ENCODE measurements around the gene RCCD1. TPM values are rescaled to one million over a fixed set of nuclear protein-coding genes. Genes with fewer than 3 reads are reported as not detected.
A peak's percentile ranks its signal among the peaks of the same experiment; 100 is the strongest.

RCCD1 gene
- total and polyA plus RNA-seq, 9 of the 15 experiments (the other 6 are each of a cell fraction or from before 2014, with no cell fraction given) = 11.1 to 51.4 (median 24.7) TPM

- no peak for TF ChIP-seq ZNF318 (IDR thresholded peaks at IDR 0.05; ENCODE audit: borderline replicate concordance in 1 of 2, low read depth in 1 of 2)
- TF ChIP-seq GMEB1 (CRISPR knock-in tag; IDR thresholded peaks at IDR 0.05) = no peak
- TF ChIP-seq CREB3 (tag; conservative IDR thresholded peaks at IDR 0.05; ENCODE audit: low read depth) = 0 out of 2 replicates have a peak, but pooled peaks have one; percentile 13
- no peak for TF ChIP-seq TAF1 (IDR thresholded peaks at IDR 0.05; ENCODE audit: control insufficient read depth, extremely low read depth, insufficient read depth, low read length, severe bottlenecking)
- TF ChIP-seq ZHX1 (conservative IDR thresholded peaks at IDR 0.05; ENCODE audit: low read length) = no peak
- no peak for TF ChIP-seq ASH1L (IDR thresholded peaks at IDR 0.05; ENCODE audit: borderline replicate concordance, low read depth, partially characterized antibody)
- TF ChIP-seq GATA2 (CRISPR knock-in tag; IDR thresholded peaks at IDR 0.05) = no peak
- TF ChIP-seq RBFOX2 (IDR thresholded peaks at IDR 0.05; ENCODE audit: low read depth, low read length) = peak; percentile 43; the same call in 1 of the 2 replicates
- TF ChIP-seq DPF2 (IDR thresholded peaks at IDR 0.05) = peak; percentile 7; the same call in 1 of the 2 replicates
- no peak for TF ChIP-seq ZNF24 (IDR thresholded peaks at IDR 0.05)
- no peak for TF ChIP-seq CBX2 (IDR thresholded peaks at IDR 0.05; ENCODE audit: insufficient read depth, low read length, poor library complexity, severe bottlenecking)
Measured at GRCh38 chr15:90949979-90950675, 4.6 kb upstream of the RCCD1 start (continued).

Data from K562 (cell line).